PC-3 (cell line): ENCODE measurements around the gene CDHR1. TPM values are rescaled to one million over a fixed set of nuclear protein-coding genes. Genes with fewer than 3 reads are reported as not detected.

ENCODE experiments used
- ATAC-seq: fragments of 200-7000 bp; cut with Tn5 transposase; 2 replicates; pipeline ENCODE4 v1.9.1; 2020; ENCODE audit warnings: mild to moderate bottlenecking, moderate library complexity
- BruUV-seq: library from RNA; stranded (reverse); fragments of 400-500 nt; replicated peaks from 2 replicates; lab custom pipeline; 2021; lab: Mats Ljungman, UMichigan
- CTCF ChIA-PET: fragments of 300-600 bp; sonication (Branson Sonifier 250); formaldehyde crosslinking; loops from one replicate; lab custom pipeline; 2022; ENCODE audit warnings: antibody characterized with exemption; lab: Charles Lee
- POLR2A ChIA-PET: fragments of 300-600 bp; sonication (Branson Sonifier 250); formaldehyde crosslinking; loops from one replicate; lab custom pipeline; 2022; ENCODE audit warnings: antibody characterized with exemption; ENCODE audit not compliant: unreplicated experiment; lab: Charles Lee
- DNase-seq: peaks from one replicate; pipeline ENCODE4 v3.0.0-alpha.2; 2015
- H2AFZ ChIP-seq: fragments of 300-600 bp; sonication (generic); 2 replicates; pipeline ENCODE4 v1.6.0; 2016; ENCODE audit warnings: antibody characterized with exemption, low read length
- H3F3A ChIP-seq: fragments of 300-600 bp; sonication (generic); one replicate; pipeline ENCODE4 v1.6.0; 2017; ENCODE audit warnings: antibody characterized with exemption, low read length, control low read depth, mild to moderate bottlenecking; ENCODE audit not compliant: unreplicated experiment
- H3K27ac ChIP-seq: fragments of 300-600 bp; sonication (generic); 2 replicates; pipeline ENCODE4 v1.5.1; 2016; ENCODE audit warnings: mild to moderate bottlenecking, low read length
- H3K27me3 ChIP-seq: fragments of 300-600 bp; sonication (generic); 2 replicates; pipeline ENCODE4 v1.6.1; 2016; ENCODE audit warnings: low read length, mixed read lengths
- H3K36me3 ChIP-seq: fragments of 300-600 bp; sonication (generic); 2 replicates; pipeline ENCODE4 v1.6.1; 2016; ENCODE audit warnings: low read depth, mixed run types, low read length, mixed read lengths
- H3K4me1 ChIP-seq: fragments of 300-600 bp; sonication (generic); 2 replicates; pipeline ENCODE4 v1.5.1; 2016; ENCODE audit warnings: low read length; ENCODE audit not compliant: insufficient read depth
- H3K4me2 ChIP-seq: fragments of 300-600 bp; sonication (generic); 2 replicates; pipeline ENCODE4 v1.6.0; 2016; ENCODE audit warnings: low read length
- H3K4me3 ChIP-seq: fragments of 300-600 bp; sonication (generic); 2 replicates; pipeline ENCODE4 v1.5.1; 2016; ENCODE audit warnings: mild to moderate bottlenecking, low read length, mixed read lengths
- H3K79me2 ChIP-seq: fragments of 300-600 bp; sonication (generic); 2 replicates; pipeline ENCODE4 v1.6.1; 2017; ENCODE audit warnings: low read length, mixed read lengths
- H3K9ac ChIP-seq: fragments of 300-600 bp; sonication (generic); 2 replicates; pipeline ENCODE4 v1.6.0; 2016; ENCODE audit warnings: mild to moderate bottlenecking, low read length
- H3K9me2 ChIP-seq: fragments of 300-600 bp; sonication (generic); replicated peaks from 2 replicates; pipeline ENCODE4 v1.6.1; 2016; ENCODE audit warnings: mixed run types, low read length, mixed read lengths
- H3K9me3 ChIP-seq: fragments of 300-600 bp; sonication (generic); 2 replicates; pipeline ENCODE4 v1.6.1; 2016; ENCODE audit warnings: low read length, mixed read lengths
- H4K20me1 ChIP-seq: fragments of 300-600 bp; sonication (generic); 2 replicates; pipeline ENCODE4 v1.6.1; 2016; ENCODE audit warnings: low read length, mixed read lengths
- CTCF ChIP-seq: fragments of 300-600 bp; sonication (generic); conservative IDR thresholded peaks from 2 replicates; pipeline ENCODE4 v1.5.1; 2017; ENCODE audit warnings: antibody characterized with exemption, low read depth, mild to moderate bottlenecking, low read length
- EZH2 ChIP-seq: fragments of 300-600 bp; sonication (generic); IDR thresholded peaks from one replicate; pipeline ENCODE4 v1.6.1; 2017; ENCODE audit warnings: antibody characterized with exemption, mild to moderate bottlenecking, low read length; ENCODE audit not compliant: unreplicated experiment
- EZH2phosphoT487 ChIP-seq: fragments of 300-600 bp; sonication (generic); IDR thresholded peaks from 2 replicates; pipeline ENCODE4 v1.6.1; 2018; ENCODE audit warnings: mild to moderate bottlenecking, antibody characterized with exemption, low read length, borderline replicate concordance
- intact Hi-C: fragments of 100-400 bp; cut with micrococcal nuclease; formaldehyde crosslinking; loops from 2 replicates; pipeline ENCODE4 v1.9.0; 2023
- total RNA-seq: library from RNA; depleted of rRNA; stranded (reverse); fragments of >200 nt; gene quantifications from 2 replicates; pipeline ENCODE4 v1.2.3, GENCODE V29; 2014

Gene CDHR1
- total RNA-seq, 1 experiment from 2014 or later, result not detected

GRCh38 chr10:84227810-84228209, 33.5 kb downstream of the CDHR1 start:
- no peak overlapping the region for H3K4me3 ChIP-seq
- H3K9me3 ChIP-seq, result no peaks in the 10 kb centered on the region
- no peaks in the 10 kb centered on the region for H3K4me1 ChIP-seq
- no peak for ATAC-seq
- peaks cover 16% of the 10 kb centered on the region for H3K27me3 ChIP-seq
- H4K20me1 ChIP-seq, result no peaks in the 10 kb centered on the region
- no peak for DNase-seq
- no TSS peak for BruUV-seq
- H3F3A ChIP-seq, result no peaks in the 10 kb centered on the region
- H3K27ac ChIP-seq, result no peak overlapping the region
- H3K9ac ChIP-seq, result no peak overlapping the region
- no peak overlapping the region for H3K4me2 ChIP-seq
- H3K9me2 ChIP-seq, result no peaks in the 10 kb centered on the region
- intact Hi-C loops, result no loop called here
- ChIA-PET POLR2A (no interaction called here), CTCF (interaction anchor here (0.5 kb wide), 1 partner anchor 12 kb away, joined by 4 read pairs; no protein-coding TSS in a partner anchor)
- no peak overlapping the region for H2AFZ ChIP-seq
- no peaks in the 10 kb centered on the region for H3K36me3 ChIP-seq
- TF ChIP-seq EZH2phosphoT487 (no peak), CTCF (no peak), EZH2 (no peak)
- no peaks in the 10 kb centered on the region for H3K79me2 ChIP-seq

DNA sequence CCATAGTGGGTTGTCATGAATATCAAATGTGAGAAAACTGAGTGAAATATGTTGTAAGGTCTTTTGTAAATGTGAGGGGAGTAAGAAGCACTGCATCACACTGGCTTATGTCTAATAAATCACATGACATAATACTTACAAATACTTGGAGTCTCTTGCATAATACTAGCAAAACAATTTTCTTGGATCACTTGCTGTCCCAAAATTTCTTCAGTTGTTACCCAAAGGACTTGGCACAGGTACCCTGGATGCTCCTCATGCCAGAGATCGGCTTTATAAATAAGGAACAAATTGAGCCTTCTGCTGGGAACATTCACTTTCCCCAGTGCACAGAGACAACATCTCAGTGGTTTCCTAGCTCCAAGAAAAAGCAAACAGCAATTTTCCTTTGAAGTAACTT, 36.0 kb downstream of the CDHR1 start:
- no peak overlapping the region for H3K9ac ChIP-seq
- no peaks in the 10 kb centered on the region for H3K9me2 ChIP-seq
- H3K4me2 ChIP-seq, result no peak overlapping the region
- ChIA-PET POLR2A (no interaction called here), CTCF (no interaction called here)
- no peak overlapping the region for H3K4me3 ChIP-seq
- DNase-seq, result no peak
- intact Hi-C loops, result no loop called here
- H3K27me3 ChIP-seq, result peaks cover 32% of the 10 kb centered on the region
- no peaks in the 10 kb centered on the region for H3K9me3 ChIP-seq
- no peaks in the 10 kb centered on the region for H3K4me1 ChIP-seq
- no peaks in the 10 kb centered on the region for H3F3A ChIP-seq
- no peaks in the 10 kb centered on the region for H3K36me3 ChIP-seq
- no TSS peak for BruUV-seq
- TF ChIP-seq EZH2 (no peak), EZH2phosphoT487 (no peak), CTCF (no peak)
- ATAC-seq, result no peak
- H4K20me1 ChIP-seq, result no peaks in the 10 kb centered on the region
- H3K27ac ChIP-seq, result no peak overlapping the region
- no peaks in the 10 kb centered on the region for H3K79me2 ChIP-seq
- H2AFZ ChIP-seq, result no peak overlapping the region

DNA sequence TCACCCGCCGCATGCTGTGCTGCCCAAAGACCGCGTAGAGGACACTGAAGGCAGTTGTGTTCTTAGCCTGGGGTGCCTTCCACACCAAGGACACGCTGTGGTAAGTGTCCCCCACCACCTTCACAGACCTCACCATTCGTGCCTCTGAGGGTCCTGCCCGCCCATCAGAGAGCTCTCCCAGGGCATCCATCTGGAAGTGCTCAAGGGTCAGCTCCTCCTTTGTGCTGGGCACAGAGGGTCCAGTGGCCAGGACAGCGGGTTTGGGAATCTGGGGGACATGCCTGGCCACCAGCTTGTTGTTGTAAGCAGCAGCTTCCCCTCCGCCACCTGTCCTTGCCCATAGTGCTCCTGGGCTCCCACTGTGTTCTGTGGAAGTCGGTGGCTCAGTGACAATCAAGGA, 38.0 kb downstream of the CDHR1 start:
- Histone ChIP-seq H3F3A (no peaks in the 10 kb centered on the region), H3K27ac (no peak overlapping the region), H3K4me3 (no peak overlapping the region), H3K9ac (no peak overlapping the region), H3K36me3 (no peaks in the 10 kb centered on the region), H3K27me3 (peaks cover 32% of the 10 kb centered on the region), H3K4me1 (no peaks in the 10 kb centered on the region), H3K79me2 (no peaks in the 10 kb centered on the region), H3K9me2 (no peaks in the 10 kb centered on the region), H3K4me2 (no peak overlapping the region), H2AFZ (no peak overlapping the region), H4K20me1 (no peaks in the 10 kb centered on the region), H3K9me3 (no peaks in the 10 kb centered on the region)
- DNase-seq (no peak), ATAC-seq (no peak)
- no TSS peak for BruUV-seq
- intact Hi-C loops, result no loop called here
- ChIA-PET POLR2A (no interaction called here), CTCF (no interaction called here)
- TF ChIP-seq EZH2phosphoT487, result no peak
- no peak for TF ChIP-seq EZH2
- TF ChIP-seq CTCF, result no peak
